ENCODE measurements around the gene OCA2. TPM values are rescaled to one million over a fixed set of nuclear protein-coding genes. Genes with fewer than 3 reads are reported as not detected.
"Not testable (repeated sequence)": the region's sequence is repeated elsewhere in the genome, so short reads cannot be mapped to it uniquely, and the experiment has no call there.

OCA2 gene
- total and polyA plus RNA-seq, 12 donors = 0.13 to 0.44 (median 0.23) TPM; not detected in 7

DNA sequence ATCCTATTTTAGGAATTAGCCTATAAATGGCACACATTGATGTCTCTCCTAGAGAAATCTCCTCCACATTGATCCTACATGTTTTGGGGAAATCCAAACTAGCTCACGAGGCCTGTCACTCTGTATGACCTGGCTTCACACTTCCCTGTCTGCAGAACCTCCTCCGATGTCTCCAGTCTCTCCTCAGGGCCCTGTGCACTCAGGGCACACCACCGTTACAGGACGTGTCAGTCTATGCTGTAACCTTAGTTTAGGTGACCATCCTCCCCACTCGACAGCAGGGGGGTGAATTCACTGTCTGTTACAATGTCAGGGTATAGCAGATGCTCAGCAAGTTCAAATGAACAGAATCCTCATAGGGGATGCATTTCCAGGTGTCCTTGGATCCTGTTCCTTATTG lies 249.1 kb downstream of the OCA2 start:
- Histone ChIP-seq H3K27ac (no peak overlapping the region), H3K36me3 (replicated peaks in 1 of 2) (no peaks in the 10 kb centered on the region), H3K4me1 (replicated peaks in 1 of 2) (no peaks in the 10 kb centered on the region), H3K27me3 (no peaks in the 10 kb centered on the region), H3K9me3 (replicated peaks in 1 of 3) (no peaks in the 10 kb centered on the region), H3K4me3 (no peak overlapping the region)
- intact Hi-C loops (cut with DNase I) = no loop called here
- DNase-seq = peak in 1 of 7 donors; percentile 41
- WGBS, 4 donors = 72 to 81% (median 76%) methylated on average over 5 of the region's 5 CpGs
- TF ChIP-seq, protein P1, sequence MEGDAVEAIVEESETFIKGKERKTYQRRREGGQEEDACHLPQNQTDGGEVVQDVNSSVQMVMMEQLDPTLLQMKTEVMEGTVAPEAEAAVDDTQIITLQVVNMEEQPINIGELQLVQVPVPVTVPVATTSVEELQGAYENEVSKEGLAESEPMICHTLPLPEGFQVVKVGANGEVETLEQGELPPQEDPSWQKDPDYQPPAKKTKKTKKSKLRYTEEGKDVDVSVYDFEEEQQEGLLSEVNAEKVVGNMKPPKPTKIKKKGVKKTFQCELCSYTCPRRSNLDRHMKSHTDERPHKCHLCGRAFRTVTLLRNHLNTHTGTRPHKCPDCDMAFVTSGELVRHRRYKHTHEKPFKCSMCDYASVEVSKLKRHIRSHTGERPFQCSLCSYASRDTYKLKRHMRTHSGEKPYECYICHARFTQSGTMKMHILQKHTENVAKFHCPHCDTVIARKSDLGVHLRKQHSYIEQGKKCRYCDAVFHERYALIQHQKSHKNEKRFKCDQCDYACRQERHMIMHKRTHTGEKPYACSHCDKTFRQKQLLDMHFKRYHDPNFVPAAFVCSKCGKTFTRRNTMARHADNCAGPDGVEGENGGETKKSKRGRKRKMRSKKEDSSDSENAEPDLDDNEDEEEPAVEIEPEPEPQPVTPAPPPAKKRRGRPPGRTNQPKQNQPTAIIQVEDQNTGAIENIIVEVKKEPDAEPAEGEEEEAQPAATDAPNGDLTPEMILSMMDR (IDR thresholded peaks at IDR 0.05) = no peak
- TF ChIP-seq POLR2A (IDR thresholded peaks at IDR 0.05) = no peak

GRCh38 chr15:27848936-27849335 lies 250.2 kb downstream of the OCA2 start:
- H3K36me3 ChIP-seq (replicated peaks in 1 of 2); H3K9me3 ChIP-seq (replicated peaks in 1 of 3); H3K27ac ChIP-seq; H3K27me3 ChIP-seq; H3K4me3 ChIP-seq; H3K4me1 ChIP-seq (replicated peaks in 1 of 2); intact Hi-C loops (cut with DNase I); DNase-seq: not testable (repeated sequence)
- 48 to 83% (median 77%) methylated on average over 4 to 5 of the region's 5 CpGs for WGBS, 4 donors

GRCh38 chr15:27847775-27848710 lies 251.1 kb downstream of the OCA2 start:
- peak in 1 of 7 donors; percentile 21 for DNase-seq
- intact Hi-C loops (cut with DNase I) = no loop called here
- 81 to 89% (median 86%) methylated on average over 15 of the region's 15 CpGs for WGBS, 4 donors
- H3K36me3 ChIP-seq (replicated peaks in 1 of 2) = no peaks in the 10 kb centered on the region
- H3K4me3 ChIP-seq = no peak overlapping the region
- no peaks in the 10 kb centered on the region for H3K9me3 ChIP-seq (replicated peaks in 1 of 3)
- no peaks in the 10 kb centered on the region for H3K4me1 ChIP-seq (replicated peaks in 1 of 2)
- no peak overlapping the region for H3K27ac ChIP-seq
- no peaks in the 10 kb centered on the region for H3K27me3 ChIP-seq
- TF ChIP-seq, protein P1 (IDR thresholded peaks at IDR 0.05) = no peak
- no peak for TF ChIP-seq POLR2A (IDR thresholded peaks at IDR 0.05)

DNA sequence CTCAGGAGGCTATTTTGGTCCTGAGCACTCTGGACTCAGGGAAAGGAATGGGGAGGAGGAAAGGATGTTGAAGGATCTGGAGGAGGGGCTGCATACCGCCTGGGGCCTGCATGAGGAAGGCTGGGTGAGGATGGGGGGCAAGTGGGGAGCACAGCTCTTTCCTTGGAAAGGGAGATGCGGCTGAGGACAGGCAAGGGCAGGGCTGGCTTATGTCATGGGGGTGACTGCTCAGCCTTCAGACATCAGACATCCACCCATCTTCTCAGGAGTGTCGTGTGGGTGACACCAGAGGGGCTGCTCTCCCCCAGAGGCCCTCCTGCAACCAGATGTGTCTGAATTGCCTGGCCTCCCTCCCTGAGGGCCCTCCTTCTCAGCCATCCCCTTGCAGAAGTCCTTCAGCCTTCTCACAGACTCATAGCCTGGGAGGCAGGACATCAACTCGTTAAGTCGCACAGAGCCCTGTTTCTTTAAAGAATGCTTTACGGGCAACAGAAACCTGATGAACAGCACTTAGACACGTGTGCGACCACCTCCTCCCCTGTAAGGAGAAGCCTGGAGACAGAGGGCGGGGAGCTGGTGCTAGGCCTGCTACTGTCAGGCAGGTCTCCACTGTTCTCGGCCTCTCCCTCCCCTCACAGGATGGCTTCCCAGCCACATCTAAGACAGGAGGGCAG lies 252.3 kb downstream of the OCA2 start:
- Histone ChIP-seq H3K4me1 (replicated peaks in 1 of 2) (no peaks in the 10 kb centered on the region), H3K36me3 (replicated peaks in 1 of 2) (no peaks in the 10 kb centered on the region), H3K27ac (no peak overlapping the region), H3K27me3 (no peaks in the 10 kb centered on the region), H3K4me3 (no peak overlapping the region), H3K9me3 (replicated peaks in 1 of 3) (no peaks in the 10 kb centered on the region)
- intact Hi-C loops (cut with DNase I) = no loop called here
- DNase-seq = no peak
- 74 to 79% (median 77%) methylated on average over 10 of the region's 10 CpGs for WGBS, 4 donors
- TF ChIP-seq POLR2A (IDR thresholded peaks at IDR 0.05) = no peak
- TF ChIP-seq, protein P1 (IDR thresholded peaks at IDR 0.05) = no peak
